Tibial nerve (tissue), 4 donors: ENCODE results near the gene LSP1. TPM values are rescaled to one million over a fixed set of nuclear protein-coding genes. Genes with fewer than 3 reads are reported as not detected.

Experiments
- DNase-seq, 2 donors: peaks; one replicate each; pipeline ENCODE4 v3.0.0-alpha.2; 2019; ENCODE audit warnings: low spot score in 2 of 2
- H3K27ac ChIP-seq, 4 donors: fragments of 200-600 bp; sonication (generic) in 3 of 4; one replicate each; pipeline ENCODE4 v1.5.1; 2017 to 2019; ENCODE audit warnings: mild to moderate bottlenecking in 1 of 4
- H3K27me3 ChIP-seq, 2 donors: fragments of 200-600 bp; sonication (generic) in 1 of 2; one replicate each; pipeline versions ENCODE4 v1.5.1 to v1.6.0; 2017 to 2019
- H3K36me3 ChIP-seq, 3 donors: fragments of 200-600 bp; sonication (generic); one replicate each; pipeline ENCODE4 v1.5.1; 2018 to 2019
- H3K4me1 ChIP-seq, 4 donors: fragments of 200-600 bp; sonication (generic) in 3 of 4; one replicate each; pipeline ENCODE4 v1.5.1; 2017 to 2019
- H3K4me3 ChIP-seq, 4 donors: fragments of 200-600 bp; sonication (generic) in 3 of 4; one replicate each; pipeline ENCODE4 v1.5.1; 2017 to 2019; ENCODE audit warnings: mild to moderate bottlenecking in 1 of 4, moderate library complexity in 1 of 4
- H3K9me3 ChIP-seq, 4 donors: fragments of 200-600 bp; sonication (generic) in 3 of 4; one replicate each; pipeline ENCODE4 v1.5.1; 2017 to 2019
- EP300 ChIP-seq, 2 donors: sonication (generic); formaldehyde crosslinking; IDR thresholded peaks; one replicate each; pipeline ENCODE4 v1.6.1; 2017; ENCODE audit warnings: antibody characterized with exemption in 2 of 2, mild to moderate bottlenecking in 1 of 2
- POLR2A ChIP-seq, 2 donors: fragments of 450-650 bp; IDR thresholded peaks; one replicate each; pipeline ENCODE4 v1.6.1; 2017; ENCODE audit warnings: antibody characterized with exemption in 2 of 2, mild to moderate bottlenecking in 2 of 2, moderate library complexity in 2 of 2
- WGBS, 2 donors: methylation state at CpG; one replicate each; pipeline ENCODE4 v1.1.5; 2018; 5-methylcytosine and 5-hydroxymethylcytosine counted together
- total RNA-seq, 4 donors: library from RNA; depleted of rRNA; stranded (reverse); fragments of >200 nt; gene quantifications; one replicate each; pipeline ENCODE4 v1.1.0, GENCODE V29; 2016
- TF ChIP-seq, protein P1 (sequence below), 5 experiments: fragments of 200-600 bp in 3 of 5; fragments of 450-650 bp in 2 of 5; sonication (generic) in 3 of 5; IDR thresholded peaks; one replicate each; pipeline ENCODE4 v1.5.1; 2016 to 2019; ENCODE audit warnings: antibody characterized with exemption in 5 of 5, mild to moderate bottlenecking in 3 of 5, moderate library complexity in 2 of 5

LSP1 gene
- total RNA-seq, 4 donors from 2014 or later, result 36.9 to 69.0 (median 50.2) TPM

DNA sequence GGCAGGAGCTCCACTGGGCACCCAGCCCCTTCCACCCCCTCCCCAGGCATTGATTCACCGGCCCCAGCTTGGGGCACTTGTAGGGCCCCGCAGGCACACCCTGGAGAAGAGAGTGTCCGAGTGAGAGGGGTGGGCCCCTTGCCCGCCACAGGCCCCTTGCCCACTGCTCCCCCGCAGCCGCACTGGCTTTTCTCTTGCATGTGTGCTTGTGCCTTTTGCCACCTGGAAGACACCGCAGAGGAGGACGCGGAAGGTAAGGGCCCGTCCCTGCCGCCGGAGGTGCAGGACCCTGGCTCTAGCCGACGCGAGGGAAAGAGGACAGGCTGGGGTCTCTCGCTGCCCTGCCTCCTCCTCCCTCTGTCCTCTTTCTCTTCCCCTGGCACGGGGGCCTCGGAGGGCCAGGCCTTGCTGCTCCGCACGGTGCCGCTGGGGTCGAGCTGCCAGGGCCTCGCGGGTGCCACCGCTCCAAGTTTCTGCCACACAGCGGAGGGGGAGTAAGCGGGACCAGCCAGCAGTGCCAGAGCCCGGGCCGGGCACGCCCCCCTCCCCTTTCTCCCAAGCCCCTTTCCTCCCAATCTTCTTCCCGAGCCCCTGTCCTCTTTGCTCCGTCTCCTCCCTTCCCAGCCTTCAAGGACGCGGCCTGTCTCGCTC, 76.1 kb downstream of the LSP1 start:
- no peak for TF ChIP-seq EP300 (IDR thresholded peaks at IDR 0.05)
- TF ChIP-seq, protein P1, sequence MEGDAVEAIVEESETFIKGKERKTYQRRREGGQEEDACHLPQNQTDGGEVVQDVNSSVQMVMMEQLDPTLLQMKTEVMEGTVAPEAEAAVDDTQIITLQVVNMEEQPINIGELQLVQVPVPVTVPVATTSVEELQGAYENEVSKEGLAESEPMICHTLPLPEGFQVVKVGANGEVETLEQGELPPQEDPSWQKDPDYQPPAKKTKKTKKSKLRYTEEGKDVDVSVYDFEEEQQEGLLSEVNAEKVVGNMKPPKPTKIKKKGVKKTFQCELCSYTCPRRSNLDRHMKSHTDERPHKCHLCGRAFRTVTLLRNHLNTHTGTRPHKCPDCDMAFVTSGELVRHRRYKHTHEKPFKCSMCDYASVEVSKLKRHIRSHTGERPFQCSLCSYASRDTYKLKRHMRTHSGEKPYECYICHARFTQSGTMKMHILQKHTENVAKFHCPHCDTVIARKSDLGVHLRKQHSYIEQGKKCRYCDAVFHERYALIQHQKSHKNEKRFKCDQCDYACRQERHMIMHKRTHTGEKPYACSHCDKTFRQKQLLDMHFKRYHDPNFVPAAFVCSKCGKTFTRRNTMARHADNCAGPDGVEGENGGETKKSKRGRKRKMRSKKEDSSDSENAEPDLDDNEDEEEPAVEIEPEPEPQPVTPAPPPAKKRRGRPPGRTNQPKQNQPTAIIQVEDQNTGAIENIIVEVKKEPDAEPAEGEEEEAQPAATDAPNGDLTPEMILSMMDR (IDR thresholded peaks at IDR 0.05), result no peak
- TF ChIP-seq POLR2A (IDR thresholded peaks at IDR 0.05), result no peak
- Histone ChIP-seq H3K4me3 (no peak overlapping the region), H3K27me3 (no peaks in the 10 kb centered on the region), H3K9me3 (no peaks in the 10 kb centered on the region), H3K36me3 (no peaks in the 10 kb centered on the region), H3K4me1 (peaks cover 0 to 57% (median 3%) of the 10 kb centered on the region in 4 donors), H3K27ac (peak overlapping the region in 2 of 4 donors; percentile 66 to 76)
- 87 to 91% methylated on average over 33 to 35 of the region's 35 CpGs for WGBS, 2 donors
- DNase-seq, result no peak

DNA sequence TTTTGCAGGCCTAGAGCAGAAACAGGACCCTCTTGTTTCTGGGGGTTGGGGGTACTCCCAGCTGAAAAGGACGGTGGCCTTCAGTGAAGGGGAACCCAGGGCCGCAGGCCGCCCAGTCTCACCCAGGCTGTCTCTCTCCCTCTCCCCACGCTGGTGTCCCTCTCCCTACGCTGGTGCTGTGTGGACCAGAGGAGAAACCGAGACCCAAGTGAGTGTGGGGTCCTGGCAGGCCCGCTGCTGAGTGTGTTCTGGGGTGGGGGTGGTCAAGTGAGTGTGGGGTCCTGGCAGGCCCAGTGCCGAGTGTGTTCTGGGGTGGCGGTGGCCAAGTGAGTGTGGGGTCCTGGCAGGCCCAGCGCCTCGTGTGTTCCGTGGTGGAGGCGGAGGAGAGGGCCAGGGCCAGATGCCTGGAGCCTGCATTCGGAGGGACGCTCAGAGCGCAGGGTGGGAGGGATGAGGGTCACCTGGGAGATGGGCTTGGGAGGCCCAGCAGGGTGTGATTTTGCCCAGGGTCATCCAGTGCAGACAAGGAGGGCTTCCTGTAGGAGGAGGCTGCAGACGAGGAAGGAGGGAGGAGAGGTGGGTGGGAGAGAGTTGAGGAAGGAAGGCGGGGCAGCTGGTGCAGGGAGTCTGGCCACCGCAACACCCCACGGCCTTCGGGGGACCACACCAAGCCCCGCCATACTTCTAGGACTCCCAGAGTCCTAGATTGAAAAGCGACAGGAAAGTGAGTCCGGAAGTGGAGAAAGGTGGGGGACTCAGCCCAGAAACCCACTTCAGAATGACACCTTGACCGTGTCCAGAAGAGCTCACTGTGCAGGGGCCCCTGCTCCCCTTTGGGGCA, 77.0 kb downstream of the LSP1 start:
- Histone ChIP-seq H3K36me3 (no peaks in the 10 kb centered on the region), H3K9me3 (no peaks in the 10 kb centered on the region), H3K27ac (peak overlapping the region in 2 of 4 donors; percentile 66 to 68), H3K4me3 (no peak overlapping the region), H3K27me3 (no peaks in the 10 kb centered on the region), H3K4me1 (peaks cover 0 to 51% (median 3%) of the 10 kb centered on the region in 4 donors)
- WGBS, 2 donors, result 84 to 86% methylated on average over 25 of the region's 25 CpGs
- no peak for DNase-seq
- TF ChIP-seq POLR2A (IDR thresholded peaks at IDR 0.05) (no peak), EP300 (IDR thresholded peaks at IDR 0.05) (no peak)
- TF ChIP-seq, protein P1 (IDR thresholded peaks at IDR 0.05), result no peak

DNA sequence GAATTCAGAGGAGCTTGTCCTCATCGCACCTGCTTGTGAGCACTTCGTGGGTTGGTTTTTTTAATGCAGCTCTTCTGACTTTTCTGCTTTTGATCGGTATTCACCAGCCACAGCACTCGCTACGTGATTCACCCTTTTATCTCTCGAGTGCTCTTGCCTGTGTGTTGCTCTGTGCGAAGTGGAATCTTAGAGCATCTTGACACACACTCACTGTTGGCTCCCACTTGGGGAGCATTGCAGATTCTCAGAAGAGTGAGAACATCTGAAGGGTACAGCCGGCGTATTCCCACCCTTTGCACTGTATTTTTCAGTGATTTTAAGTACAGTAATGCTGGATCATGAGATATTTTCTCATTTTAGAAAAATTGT, 77.6 kb downstream of the LSP1 start:
- H3K9me3 ChIP-seq, result no peaks in the 10 kb centered on the region
- no peak for DNase-seq
- H3K4me1 ChIP-seq, result peaks cover 0 to 51% (median 3%) of the 10 kb centered on the region in 4 donors
- TF ChIP-seq EP300 (IDR thresholded peaks at IDR 0.05), result no peak
- TF ChIP-seq, protein P1 (IDR thresholded peaks at IDR 0.05), result no peak
- no peak for TF ChIP-seq POLR2A (IDR thresholded peaks at IDR 0.05)
- no peak overlapping the region for H3K4me3 ChIP-seq
- no peaks in the 10 kb centered on the region for H3K36me3 ChIP-seq
- 73 to 77% methylated on average over 9 of the region's 9 CpGs for WGBS, 2 donors
- H3K27me3 ChIP-seq, result no peaks in the 10 kb centered on the region
- peak overlapping the region in 2 of 4 donors; percentile 66 to 68 for H3K27ac ChIP-seq

DNA sequence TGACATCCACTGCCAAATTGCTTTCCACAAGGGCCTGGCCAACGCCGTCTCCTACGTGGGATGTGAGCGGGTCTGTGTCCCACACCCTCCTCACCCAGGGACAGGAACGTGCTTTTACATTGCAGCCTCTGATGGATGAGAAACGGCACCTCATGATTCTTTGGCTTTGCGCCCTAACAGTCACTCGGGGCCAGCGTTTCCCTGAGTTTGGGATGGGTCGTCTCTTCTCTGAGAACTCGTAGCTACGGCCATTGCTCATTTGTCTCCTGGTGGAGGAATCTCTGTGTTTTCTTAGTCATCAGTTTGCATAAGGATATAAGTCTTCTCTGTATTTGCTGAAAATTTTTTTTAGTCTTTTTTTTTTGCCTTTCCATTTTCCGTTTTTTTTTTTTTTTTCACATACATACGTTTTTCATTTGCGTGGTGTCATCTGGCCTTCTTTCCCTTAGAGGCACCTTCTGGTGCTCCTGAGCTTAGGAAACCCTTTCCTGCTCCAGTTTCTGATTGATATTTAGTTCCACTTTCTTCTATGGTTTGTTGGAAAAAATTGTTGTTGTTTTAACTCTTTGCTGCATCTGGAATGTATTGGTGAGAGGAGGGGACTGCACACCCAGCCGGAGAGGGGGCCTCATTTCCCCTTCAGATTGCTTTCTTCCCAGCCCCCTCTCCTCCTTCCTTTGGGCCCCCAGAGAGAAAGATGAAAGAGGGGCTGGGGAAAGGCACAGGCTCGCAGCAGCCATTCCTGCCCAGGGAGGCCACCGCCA, 78.6 kb downstream of the LSP1 start:
- Histone ChIP-seq H3K36me3 (no peaks in the 10 kb centered on the region), H3K27me3 (no peaks in the 10 kb centered on the region), H3K9me3 (no peaks in the 10 kb centered on the region), H3K4me1 (peaks cover 0 to 48% (median 3%) of the 10 kb centered on the region in 4 donors), H3K4me3 (no peak overlapping the region), H3K27ac (peak overlapping the region in 2 of 4 donors; percentile 66 to 68)
- TF ChIP-seq POLR2A (IDR thresholded peaks at IDR 0.05), result no peak
- TF ChIP-seq EP300 (IDR thresholded peaks at IDR 0.05), result peak in 1 of 2 donors; percentile 57
- 37 to 43% methylated on average over 18 of the region's 18 CpGs for WGBS, 2 donors
- no peak for DNase-seq

DNA sequence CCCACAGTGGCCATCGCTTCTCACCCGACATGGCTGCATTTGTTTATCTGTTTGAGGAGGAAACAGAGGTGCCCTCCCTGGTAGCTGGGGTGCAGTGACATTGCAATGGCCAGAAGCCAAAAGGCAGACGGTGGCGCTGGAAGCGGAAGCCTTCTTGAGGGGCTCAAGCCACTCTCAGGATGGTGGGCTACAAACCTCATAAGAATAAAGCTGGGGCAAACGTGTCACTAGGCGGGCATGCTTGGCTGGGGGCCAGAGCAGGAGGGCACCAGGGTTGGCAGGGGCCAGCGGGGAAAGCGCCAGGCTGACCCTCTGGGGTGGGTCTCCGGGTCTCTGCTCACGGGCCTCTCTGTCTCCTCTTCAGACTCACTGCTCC, 79.2 kb downstream of the LSP1 start:
- H3K36me3 ChIP-seq, result no peaks in the 10 kb centered on the region
- TF ChIP-seq EP300 (IDR thresholded peaks at IDR 0.05), result no peak
- no peak for TF ChIP-seq POLR2A (IDR thresholded peaks at IDR 0.05)
- TF ChIP-seq, protein P1 (IDR thresholded peaks at IDR 0.05), result no peak
- DNase-seq, result no peak
- no peaks in the 10 kb centered on the region for H3K9me3 ChIP-seq
- peak overlapping the region in 2 of 4 donors; percentile 66 to 68 for H3K27ac ChIP-seq
- no peaks in the 10 kb centered on the region for H3K27me3 ChIP-seq
- 63 to 65% methylated on average over 11 of the region's 11 CpGs for WGBS, 2 donors
- H3K4me3 ChIP-seq, result no peak overlapping the region
- H3K4me1 ChIP-seq, result peaks cover 0 to 42% (median 3%) of the 10 kb centered on the region in 4 donors
